ENCODE measurements around the gene UGT1A4. TPM values are rescaled to one million over a fixed set of nuclear protein-coding genes. Genes with fewer than 3 reads are reported as not detected.
"Not testable (repeated sequence)": the region's sequence is repeated elsewhere in the genome, so short reads cannot be mapped to it uniquely, and the experiment has no call there.

Gene UGT1A4
- total RNA-seq, 1 experiment from 2014 or later, result not detected

GRCh38 chr2:233714121-233714520, 4.4 kb upstream of the UGT1A4 start:
- H3K27me3 Mint-ChIP-seq (ENCODE audit: insufficient read depth, unreplicated experiment), result no peaks in the 10 kb centered on the region
- peaks cover 12% of the 10 kb centered on the region for H3K4me1 Mint-ChIP-seq (ENCODE audit: insufficient read depth, unreplicated experiment)
- intact Hi-C loops (cut with micrococcal nuclease), result loop anchor here (5.0 kb wide), 2 partner anchors 213 to 227 kb away; no protein-coding TSS in a partner anchor
- H3K9me3 Mint-ChIP-seq (ENCODE audit: unreplicated experiment), result no peaks in the 10 kb centered on the region
- TF ChIP-seq CTCF (IDR thresholded peaks at IDR 0.05; ENCODE audit: unreplicated experiment), result no peak
- no peak overlapping the region for H3K27ac Mint-ChIP-seq (ENCODE audit: low read depth, unreplicated experiment)
- CTCF ChIA-PET, result interaction anchor here (0.6 to 1.4 kb wide), 2 partner anchors 128 to 265 kb away, joined by 3 to 5 read pairs; no protein-coding TSS in a partner anchor
- peaks cover 7% of the 10 kb centered on the region for H3K36me3 Mint-ChIP-seq (ENCODE audit: insufficient read depth, unreplicated experiment)
- H3K4me3 Mint-ChIP-seq (ENCODE audit: unreplicated experiment), result no peak overlapping the region
- BruUV-seq (replicated peaks), result no TSS peak
- DNase-seq (ENCODE audit: unreplicated experiment), result no peak
- POLR2A ChIA-PET, result interaction anchor here (0.6 kb wide), 1 partner anchor 16 kb away, joined by 3 read pairs; no protein-coding TSS in a partner anchor

- H3K27ac Mint-ChIP-seq (ENCODE audit: low read depth, unreplicated experiment), result no peak within 1 kb of the TSS
- ChIA-PET CTCF (no interaction called here), POLR2A (interaction anchor here (0.6 kb wide), 1 partner anchor 49 kb away, joined by 3 read pairs; the partner anchor contains the start of gene MROH2A)
- H3K27me3 Mint-ChIP-seq (ENCODE audit: insufficient read depth, unreplicated experiment), result no peaks in the 10 kb centered on the region
- intact Hi-C loops (cut with micrococcal nuclease), result no loop called here
- no TSS peak for BruUV-seq (replicated peaks)
- no peak for TF ChIP-seq CTCF (IDR thresholded peaks at IDR 0.05; ENCODE audit: unreplicated experiment)
- H3K4me3 Mint-ChIP-seq (ENCODE audit: unreplicated experiment), result no peak within 1 kb of the TSS
- DNase-seq (ENCODE audit: unreplicated experiment), result no peak
- peaks cover 7% of the 10 kb centered on the region for H3K36me3 Mint-ChIP-seq (ENCODE audit: insufficient read depth, unreplicated experiment)
- no peaks in the 10 kb centered on the region for H3K4me1 Mint-ChIP-seq (ENCODE audit: insufficient read depth, unreplicated experiment)
- H3K9me3 Mint-ChIP-seq (ENCODE audit: unreplicated experiment), result no peaks in the 10 kb centered on the region
Measured at GRCh38 chr2:233728723-233729301, 10.3 kb downstream of the UGT1A4 start, which contains the start of gene UGT1A3. UGT1A3 (plus strand) TSS chr2:233729042; CDS start chr2:233729127, 85 bp downstream.

GRCh38 chr2:233736868-233737653, 18.5 kb downstream of the UGT1A4 start:
- H3K27ac Mint-ChIP-seq (ENCODE audit: low read depth, unreplicated experiment); BruUV-seq (replicated peaks); H3K4me3 Mint-ChIP-seq (ENCODE audit: unreplicated experiment); H3K9me3 Mint-ChIP-seq (ENCODE audit: unreplicated experiment); DNase-seq (ENCODE audit: unreplicated experiment); intact Hi-C loops (cut with micrococcal nuclease); H3K4me1 Mint-ChIP-seq (ENCODE audit: insufficient read depth, unreplicated experiment); H3K36me3 Mint-ChIP-seq (ENCODE audit: insufficient read depth, unreplicated experiment); H3K27me3 Mint-ChIP-seq (ENCODE audit: insufficient read depth, unreplicated experiment); POLR2A ChIA-PET: not testable (repeated sequence)
- CTCF ChIA-PET, result interaction anchor here (0.6 kb wide), 1 partner anchor 14 kb away, joined by 5 read pairs; no protein-coding TSS in a partner anchor

GRCh38 chr2:233740870-233741269, 22.3 kb downstream of the UGT1A4 start:
- ChIA-PET POLR2A (no interaction called here), CTCF (no interaction called here)
- H3K4me3 Mint-ChIP-seq (ENCODE audit: unreplicated experiment), result no peak overlapping the region
- no peaks in the 10 kb centered on the region for H3K36me3 Mint-ChIP-seq (ENCODE audit: insufficient read depth, unreplicated experiment)
- DNase-seq (ENCODE audit: unreplicated experiment), result no peak
- no peak overlapping the region for H3K27ac Mint-ChIP-seq (ENCODE audit: low read depth, unreplicated experiment)
- BruUV-seq (replicated peaks), result no TSS peak
- no peaks in the 10 kb centered on the region for H3K4me1 Mint-ChIP-seq (ENCODE audit: insufficient read depth, unreplicated experiment)
- no peaks in the 10 kb centered on the region for H3K9me3 Mint-ChIP-seq (ENCODE audit: unreplicated experiment)
- no peak for TF ChIP-seq CTCF (IDR thresholded peaks at IDR 0.05; ENCODE audit: unreplicated experiment)
- intact Hi-C loops (cut with micrococcal nuclease), result no loop called here
- no peaks in the 10 kb centered on the region for H3K27me3 Mint-ChIP-seq (ENCODE audit: insufficient read depth, unreplicated experiment)

Measured in MCF 10A (cell line).